KBM-7 (cell line): ENCODE data around the gene ODF4.
"Not testable (repeated sequence)": the region's sequence is repeated elsewhere in the genome, so short reads cannot be mapped to it uniquely, and the experiment has no call there.

ENCODE experiments used
- DNase-seq: peaks from one replicate; pipeline ENCODE4 v3.0.0-alpha.2; 2015
- in situ Hi-C: fragments of 300-500 bp; cut with MboI; formaldehyde crosslinking; loops from 2 replicates; pipeline ENCODE4 v1.14.3; 2020; ENCODE audit warnings: low sequenced_read_pairs, low pct_unique_long_range_greater_than_20kb, mixed read lengths

Gene ODF4

GRCh38 chr17:8324132-8324531, 15.5 kb upstream of the ODF4 start:
- no peak for DNase-seq
- in situ Hi-C loops = no loop called here

DNA sequence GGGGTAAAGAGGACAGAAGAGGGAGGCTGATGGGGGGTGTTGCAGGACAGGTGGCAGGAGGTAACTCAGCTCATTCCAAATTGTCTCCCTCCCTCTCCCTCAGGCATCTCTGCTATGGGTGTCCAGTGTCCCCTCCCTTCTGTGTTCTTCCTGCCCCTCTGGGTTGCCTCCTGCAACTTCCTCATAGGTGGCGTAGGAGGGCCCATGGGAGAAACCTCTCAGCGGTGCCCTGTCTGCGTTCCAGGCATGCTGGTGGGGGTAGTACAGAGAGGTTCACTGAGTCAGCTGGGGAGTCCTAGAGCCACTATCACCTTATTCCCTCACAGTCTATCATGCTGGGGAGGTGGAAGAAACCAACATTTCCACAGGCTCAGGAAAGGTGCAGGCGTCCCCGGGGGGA, 14.7 kb upstream of the ODF4 start:
- peak; percentile 52 for DNase-seq
- in situ Hi-C loops = no loop called here

GRCh38 chr17:8326511-8327302, 12.9 kb upstream of the ODF4 start:
- DNase-seq = peak; percentile 76
- in situ Hi-C loops = no loop called here

- no peak for DNase-seq
- in situ Hi-C loops = no loop called here
Observed at GRCh38 chr17:8327303-8327649, 12.4 kb upstream of the ODF4 start.

- in situ Hi-C loops = no loop called here
- no peak for DNase-seq
Observed at GRCh38 chr17:8332128-8332527, 7.5 kb upstream of the ODF4 start.

DNA sequence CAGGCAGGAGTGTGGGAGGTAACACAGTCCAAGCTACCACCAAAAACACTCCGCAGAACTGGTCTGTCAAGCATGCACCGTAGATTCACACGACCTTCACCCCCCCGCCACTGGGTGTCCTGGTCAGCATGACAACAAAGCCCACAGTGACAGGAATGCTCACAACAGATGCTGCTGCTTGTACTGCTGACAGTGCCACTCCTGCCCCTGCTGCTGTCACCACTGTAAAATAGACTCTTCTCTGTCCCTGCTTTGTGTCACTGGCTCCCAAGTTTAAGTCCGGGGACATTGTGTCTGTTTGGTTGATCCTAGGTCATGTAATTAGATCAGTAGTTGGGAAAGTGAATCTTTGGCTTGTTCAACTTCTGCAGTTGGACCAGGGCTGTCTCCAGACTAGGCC, 7.0 kb upstream of the ODF4 start:
- DNase-seq = no peak
- in situ Hi-C loops = no loop called here

DNA sequence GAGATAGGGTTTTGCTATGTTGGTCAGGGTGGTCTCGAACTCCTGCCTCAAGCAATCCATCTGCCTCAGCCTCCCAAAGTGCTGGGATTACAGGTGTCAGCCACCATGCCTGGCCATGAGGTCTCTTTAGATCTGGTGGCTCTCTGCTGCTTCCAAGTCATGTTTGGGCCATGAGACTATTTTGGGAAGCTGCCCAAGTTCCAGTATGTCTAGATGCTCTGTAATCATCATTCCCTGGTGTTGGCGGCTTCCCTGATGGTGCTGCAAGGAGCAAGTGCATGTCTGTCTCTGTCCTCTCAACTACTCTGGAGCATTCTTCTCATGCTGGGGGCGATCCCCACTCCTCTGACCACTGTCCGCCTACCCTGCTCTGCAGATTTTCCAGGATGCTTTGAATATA, 6.4 kb upstream of the ODF4 start:
- in situ Hi-C loops = no loop called here
- no peak for DNase-seq

GRCh38 chr17:8337802-8338752, 1.6 kb upstream of the ODF4 start:
- peak; percentile 85 for DNase-seq
- in situ Hi-C loops = no loop called here

GRCh38 chr17:8338753-8339140, 893 bp upstream of the ODF4 start:
- in situ Hi-C loops = no loop called here
- no peak for DNase-seq

GRCh38 chr17:8341456-8341855, 1.8 kb downstream of the ODF4 start:
- no peak for DNase-seq
- in situ Hi-C loops = no loop called here

DNA sequence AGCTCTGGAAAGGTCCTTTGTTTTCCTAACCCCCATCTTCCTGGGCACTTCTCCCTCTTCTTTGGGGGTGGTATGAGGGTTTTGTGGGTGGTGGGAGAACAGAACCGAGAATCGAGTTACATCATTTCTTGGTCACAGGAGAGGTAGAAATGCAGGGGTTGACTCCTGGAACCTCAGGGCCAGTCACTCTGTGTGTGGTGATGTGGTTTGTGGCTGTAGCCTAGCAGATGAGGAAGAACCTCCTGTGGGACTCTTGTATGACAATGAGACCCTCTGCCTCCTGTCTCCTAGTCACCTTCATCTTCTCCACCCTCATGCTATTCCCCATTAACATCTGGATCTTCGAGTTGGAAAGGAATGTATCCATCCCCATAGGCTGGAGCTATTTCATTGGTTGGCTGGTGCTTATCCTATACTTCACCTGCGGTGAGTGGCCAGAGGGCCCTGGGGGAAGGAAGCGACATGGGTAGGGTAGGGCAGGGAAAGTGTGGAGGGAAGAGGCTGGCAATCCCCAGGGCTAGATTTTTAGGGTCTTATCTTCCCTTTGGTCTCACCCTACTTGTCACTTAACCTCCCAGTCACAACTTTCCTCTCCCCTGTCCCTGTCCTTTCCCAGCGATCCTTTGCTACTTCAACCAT, 5.5 kb downstream of the ODF4 start:
- in situ Hi-C loops = no loop called here

GRCh38 chr17:8345951-8346665, 6.5 kb downstream of the ODF4 start:
- DNase-seq = no peak
- in situ Hi-C loops = no loop called here

More for the DNA sequence above, 5.5 kb downstream of the ODF4 start:
- peak; percentile 50 for DNase-seq

- DNase-seq, in situ Hi-C loops: not testable (repeated sequence)
Observed at GRCh38 chr17:8347001-8347400, 7.4 kb downstream of the ODF4 start.

DNA sequence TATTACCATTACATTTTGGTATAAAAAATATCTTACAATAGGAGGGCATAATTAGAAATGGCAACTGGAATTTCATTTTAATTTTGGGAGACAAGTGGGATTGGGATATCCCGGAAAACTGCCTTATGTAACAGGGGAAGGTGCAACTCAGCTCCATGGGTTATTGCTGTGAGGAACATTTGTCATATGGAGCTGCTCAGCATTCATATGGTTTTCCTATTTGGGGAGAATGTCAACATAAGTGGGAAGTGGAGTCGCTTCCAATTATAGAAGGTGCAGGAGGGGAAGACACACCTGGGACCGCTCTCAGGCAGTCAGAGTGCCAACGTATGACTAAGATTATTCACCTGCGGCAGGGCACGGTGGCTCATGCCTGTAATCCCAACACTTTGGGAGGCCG, 10.7 kb downstream of the ODF4 start:
- DNase-seq = no peak

GRCh38 chr17:8353736-8354135, 14.1 kb downstream of the ODF4 start:
- DNase-seq = no peak
- in situ Hi-C loops = no loop called here

More for the DNA sequence above, 10.7 kb downstream of the ODF4 start:
- in situ Hi-C loops = no loop called here

GRCh38 chr17:8354236-8354635, 14.6 kb downstream of the ODF4 start:
- in situ Hi-C loops = no loop called here
- DNase-seq = no peak

DNA sequence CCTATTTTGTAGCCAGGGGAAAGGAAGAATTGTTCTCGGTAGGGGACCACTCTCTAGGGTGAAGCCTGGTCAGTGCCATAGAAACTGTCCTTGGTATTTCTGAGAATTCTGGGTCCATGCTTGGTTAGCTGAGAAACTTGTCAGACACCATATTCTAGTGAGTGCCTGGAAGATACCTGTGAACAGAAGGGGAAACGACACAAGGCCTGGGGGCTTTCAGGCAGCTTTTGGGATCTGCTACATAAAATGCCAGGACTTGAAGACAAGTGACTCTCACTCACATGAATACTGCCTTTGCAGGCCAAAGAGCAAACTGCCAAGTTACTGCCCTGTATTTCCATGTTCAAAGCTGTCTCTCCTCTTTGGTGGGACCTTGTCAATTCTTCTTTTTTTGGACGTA, 18.3 kb downstream of the ODF4 start:
- DNase-seq = no peak
- in situ Hi-C loops = no loop called here

DNA sequence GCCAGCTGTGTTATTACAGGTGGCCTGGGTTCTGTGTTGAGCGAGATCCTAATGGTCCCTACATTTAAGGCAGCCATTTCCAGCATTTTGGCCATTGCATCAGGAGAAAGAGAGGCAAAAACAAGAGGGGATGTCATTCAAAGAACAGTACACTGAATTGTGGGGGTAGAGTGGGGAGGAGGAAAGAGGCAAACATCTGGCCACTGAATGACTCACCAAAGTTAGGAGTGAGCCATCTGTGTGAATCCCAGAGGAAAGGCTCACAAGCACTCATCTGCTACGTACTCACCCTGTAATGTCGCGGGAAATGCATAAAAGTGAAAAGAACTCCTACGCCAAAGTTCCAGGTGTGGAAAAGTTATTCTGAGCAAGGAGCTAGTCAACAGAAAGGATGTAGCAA, 20.1 kb downstream of the ODF4 start:
- peak; percentile 43 for DNase-seq
- in situ Hi-C loops = no loop called here

DNA sequence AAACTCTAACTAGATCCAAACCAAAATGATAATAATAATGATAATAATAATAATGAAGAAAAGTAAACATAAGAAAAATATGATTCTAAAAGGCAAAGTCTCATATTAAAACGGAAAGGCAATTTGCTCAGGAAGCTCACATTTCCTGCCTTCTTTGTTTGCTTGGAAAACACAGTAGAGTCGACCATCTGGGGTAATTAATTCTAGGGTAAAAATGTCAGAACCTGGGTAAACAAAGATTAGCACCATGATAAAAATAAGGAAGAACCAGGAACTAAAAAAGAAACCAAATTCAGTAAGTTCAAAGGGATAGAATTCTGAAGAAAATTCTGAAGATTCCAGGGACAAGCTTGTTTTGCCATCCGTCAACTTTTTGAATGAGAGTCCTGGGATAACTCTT, 20.6 kb downstream of the ODF4 start:
- no peak for DNase-seq
- in situ Hi-C loops = no loop called here
